IMR-90 (cell line): ENCODE results near the gene CERS6.

ENCODE experiments used
- CTCF ChIP-seq: conservative IDR thresholded peaks from 2 replicates; pipeline ENCODE4 v1.5.1; 2012; ENCODE audit warnings: mild to moderate bottlenecking, low read depth, low read length, improper control_type of control experiment
- ELK1 ChIP-seq: fragments of 150-350 bp; IDR thresholded peaks from 2 replicates; pipeline ENCODE4 v1.6.1; 2016; ENCODE audit warnings: low read depth, mild to moderate bottlenecking, low read length, moderate library complexity, borderline replicate concordance
- NFE2L2 ChIP-seq: fragments of 150-350 bp; IDR thresholded peaks from 2 replicates; pipeline ENCODE4 v1.6.1; 2016; ENCODE audit warnings: low read depth, mild to moderate bottlenecking, low read length
- POLR2A ChIP-seq: IDR thresholded peaks from 2 replicates; pipeline ENCODE4 v1.6.1; 2012; ENCODE audit warnings: mild to moderate bottlenecking, low read depth, low read length

GRCh38 chr2:168697668-168698121 is 241.6 kb downstream of the CERS6 start:
- TF ChIP-seq CTCF (no peak), ELK1 (no peak), NFE2L2 (no peak), POLR2A (no peak)
